Measurements from ENCODE around the gene CERS3.

CERS3 gene

GRCh38 chr15:100353449-100353848 lies 175.3 kb downstream of the CERS3 start:
- no peaks in the 10 kb centered on the region for H3K27me3 ChIP-seq (ENCODE audit: control insufficient read depth, insufficient read depth, low read length, poor library complexity, severe bottlenecking)
- no peaks in the 10 kb centered on the region for H3K4me1 ChIP-seq (ENCODE audit: control insufficient read depth, insufficient read depth, low read length)
- no peaks in the 10 kb centered on the region for H3K36me3 ChIP-seq (ENCODE audit: control insufficient read depth, insufficient read depth, low read length)
- H3K4me3 ChIP-seq (ENCODE audit: insufficient read depth, low read depth, low read length): no peak overlapping the region
- H3K27ac ChIP-seq (ENCODE audit: insufficient read depth, low read depth, low read length, poor library complexity, severe bottlenecking): no peak overlapping the region
- WGBS, 2 experiments: 93 to 95% methylated on average over 3 of the region's 3 CpGs
- H3K9me3 ChIP-seq (ENCODE audit: control insufficient read depth, low read length): no peaks in the 10 kb centered on the region

GRCh38 chr15:100350434-100351226 lies 178.1 kb downstream of the CERS3 start:
- H3K9me3 ChIP-seq (ENCODE audit: control insufficient read depth, low read length): no peaks in the 10 kb centered on the region
- 65 to 67% methylated on average over 19 of the region's 19 CpGs for WGBS, 2 experiments
- no peak overlapping the region for H3K27ac ChIP-seq (ENCODE audit: insufficient read depth, low read depth, low read length, poor library complexity, severe bottlenecking)
- no peak overlapping the region for H3K4me3 ChIP-seq (ENCODE audit: insufficient read depth, low read depth, low read length)
- H3K36me3 ChIP-seq (ENCODE audit: control insufficient read depth, insufficient read depth, low read length): no peaks in the 10 kb centered on the region
- H3K27me3 ChIP-seq (ENCODE audit: control insufficient read depth, insufficient read depth, low read length, poor library complexity, severe bottlenecking): peaks cover under 1% of the 10 kb centered on the region
- H3K4me1 ChIP-seq (ENCODE audit: control insufficient read depth, insufficient read depth, low read length): no peaks in the 10 kb centered on the region
